H9 (cell line): ENCODE data around the gene EZH2. TPM values are rescaled to one million over a fixed set of nuclear protein-coding genes. Genes with fewer than 3 reads are reported as not detected.

Source experiments
- DNase-seq: peaks from one replicate; pipeline ENCODE4 v3.0.0-alpha.2; 2017
- H2AFZ ChIP-seq: one replicate; pipeline ENCODE4 v1.6.1; 2013; ENCODE audit warnings: mild to moderate bottlenecking, low read length, control low read depth, moderate library complexity
- H2AK5ac ChIP-seq: 2 replicates; pipeline ENCODE4 v1.6.1; 2013; ENCODE audit warnings: low read length, control low read depth, mixed read lengths; ENCODE audit not compliant: insufficient read length
- H2BK120ac ChIP-seq: one replicate; pipeline ENCODE4 v1.6.1; 2013; ENCODE audit warnings: low read depth, mild to moderate bottlenecking, low read length, control low read depth, inconsistent platforms; ENCODE audit not compliant: poor library complexity, severe bottlenecking
- H2BK12ac ChIP-seq: 2 replicates; pipeline ENCODE4 v1.6.1; 2013; ENCODE audit warnings: low read length, control low read depth, mixed read lengths, low read depth; ENCODE audit not compliant: insufficient read length
- H2BK15ac ChIP-seq: 2 replicates; pipeline ENCODE4 v1.6.1; 2013; ENCODE audit warnings: low read depth, low read length, control low read depth
- H2BK20ac ChIP-seq: one replicate; pipeline ENCODE4 v1.6.1; 2013; ENCODE audit warnings: low read depth, mild to moderate bottlenecking, low read length, control low read depth, inconsistent platforms; ENCODE audit not compliant: poor library complexity, severe bottlenecking
- H2BK5ac ChIP-seq: 2 replicates; pipeline ENCODE4 v1.6.1; 2013; ENCODE audit warnings: low read length, control low read depth, mixed read lengths; ENCODE audit not compliant: insufficient read length
- H3K14ac ChIP-seq: 2 replicates; pipeline ENCODE4 v1.6.1; 2013; ENCODE audit warnings: low read length, control low read depth; ENCODE audit not compliant: insufficient read depth
- H3K18ac ChIP-seq: 2 replicates; pipeline ENCODE4 v1.6.1; 2013; ENCODE audit warnings: low read depth, mild to moderate bottlenecking, mixed read lengths, low read length, control low read depth; ENCODE audit not compliant: insufficient read length
- H3K23ac ChIP-seq: 2 replicates; pipeline ENCODE4 v1.6.1; 2013; ENCODE audit warnings: low read length, control low read depth, mixed read lengths, low read depth; ENCODE audit not compliant: insufficient read length
- H3K23me2 ChIP-seq: 2 replicates; pipeline ENCODE4 v1.6.1; 2013; ENCODE audit warnings: low read depth, mild to moderate bottlenecking, mixed read lengths, low read length, control low read depth; ENCODE audit not compliant: insufficient read length, poor library complexity, severe bottlenecking
- H3K27ac ChIP-seq: 2 replicates; pipeline ENCODE4 v1.5.1; 2013; ENCODE audit warnings: low read length, control low read depth, mixed read lengths, low read depth; ENCODE audit not compliant: insufficient read length
- H3K27me3 ChIP-seq: 2 replicates; pipeline ENCODE4 v1.6.1; 2013; ENCODE audit warnings: low read length, control low read depth, inconsistent platforms; ENCODE audit not compliant: insufficient read depth
- H3K4ac ChIP-seq: 2 replicates; pipeline ENCODE4 v1.6.1; 2013; ENCODE audit warnings: low read depth, mild to moderate bottlenecking, control low read depth, inconsistent platforms, low read length, moderate library complexity
- H3K4me1 ChIP-seq: 2 replicates; pipeline ENCODE4 v1.6.1; 2013; ENCODE audit warnings: low read length, control low read depth, inconsistent platforms; ENCODE audit not compliant: insufficient read depth
- H3K4me2 ChIP-seq: 2 replicates; pipeline ENCODE4 v1.6.1; 2013; ENCODE audit warnings: low read length, control low read depth, mixed read lengths; ENCODE audit not compliant: insufficient read length, insufficient read depth
- H3K56ac ChIP-seq: 2 replicates; pipeline ENCODE4 v1.6.1; 2013; ENCODE audit warnings: low read depth, mild to moderate bottlenecking, mixed read lengths, low read length, control low read depth; ENCODE audit not compliant: insufficient read length
- H3K79me1 ChIP-seq: 2 replicates; pipeline ENCODE4 v1.6.1; 2013; ENCODE audit warnings: low read depth, mild to moderate bottlenecking, moderate library complexity, low read length, control low read depth, inconsistent platforms; ENCODE audit not compliant: insufficient read depth, poor library complexity, severe bottlenecking
- H3K79me2 ChIP-seq: 2 replicates; pipeline ENCODE4 v1.6.1; 2013; ENCODE audit warnings: low read length, control low read depth, inconsistent platforms; ENCODE audit not compliant: insufficient read depth
- H3K9ac ChIP-seq: 2 replicates; pipeline ENCODE4 v1.6.1; 2013; ENCODE audit warnings: low read length, control low read depth, mixed read lengths; ENCODE audit not compliant: insufficient read length; ENCODE audit errors: extremely low read depth
- H3K9me3 ChIP-seq: one replicate; pipeline ENCODE4 v1.6.1; 2013; ENCODE audit warnings: low read depth, low read length, inconsistent platforms; ENCODE audit not compliant: control insufficient read depth
- H3T11ph ChIP-seq: one replicate; pipeline ENCODE4 v1.6.1; 2013; ENCODE audit warnings: mild to moderate bottlenecking, low read length, control low read depth, inconsistent platforms
- H4K20me1 ChIP-seq: one replicate; pipeline ENCODE4 v1.6.1; 2013; ENCODE audit not compliant: control insufficient read depth, insufficient read length, insufficient read depth
- H4K5ac ChIP-seq: 2 replicates; pipeline ENCODE4 v1.6.1; 2013; ENCODE audit warnings: low read depth, mild to moderate bottlenecking, mixed read lengths, low read length, control low read depth; ENCODE audit not compliant: insufficient read length
- H4K8ac ChIP-seq: replicated peaks from 2 replicates; pipeline ENCODE4 v1.6.1; 2013; ENCODE audit warnings: low read length, control low read depth, mixed read lengths, low read depth; ENCODE audit not compliant: insufficient read length
- H4K91ac ChIP-seq: 2 replicates; pipeline ENCODE4 v1.6.1; 2013; ENCODE audit warnings: low read depth, mild to moderate bottlenecking, moderate library complexity, mixed read lengths, low read length, control low read depth; ENCODE audit not compliant: insufficient read length
- H3K27ac Mint-ChIP-seq, 3 experiments: 2 replicates in 2 of 3; 3 replicates in 1 of 3; pipeline ENCODE4 v1.8.0; 2020 to 2021; ENCODE audit warnings: mixed read lengths in 3 of 3, mild to moderate bottlenecking in 1 of 3, moderate library complexity in 1 of 3
- H3K27me3 Mint-ChIP-seq: 2 replicates; pipeline ENCODE4 v1.8.0; 2021; ENCODE audit warnings: low read depth, mild to moderate bottlenecking, moderate library complexity, mixed read lengths
- H3K36me3 Mint-ChIP-seq, 3 experiments: 2 replicates in 2 of 3; 3 replicates in 1 of 3; pipeline ENCODE4 v1.8.0; 2020 to 2021; ENCODE audit warnings: low read depth in 3 of 3, mixed read lengths in 3 of 3; ENCODE audit not compliant: insufficient read depth in 1 of 3
- H3K4me1 Mint-ChIP-seq, 2 experiments: 2 replicates each; pipeline ENCODE4 v1.8.0; 2020; ENCODE audit warnings: mixed read lengths in 2 of 2
- H3K4me3 Mint-ChIP-seq, 2 experiments: 2 replicates in 1 of 2; 3 replicates in 1 of 2; pipeline ENCODE4 v1.8.0; 2020 to 2021; ENCODE audit warnings: mild to moderate bottlenecking in 2 of 2, mixed read lengths in 2 of 2, moderate library complexity in 1 of 2
- H3K9me3 Mint-ChIP-seq, 2 experiments: 2 replicates in 1 of 2; 3 replicates in 1 of 2; pipeline ENCODE4 v1.8.0; 2020; ENCODE audit warnings: mild to moderate bottlenecking in 2 of 2, mixed read lengths in 2 of 2, moderate library complexity in 1 of 2
- CTCF ChIP-seq: fragments of 200-600 bp; sonication (generic); conservative IDR thresholded peaks from 3 replicates; pipeline ENCODE4 v1.8.0; 2021; ENCODE audit warnings: antibody characterized with exemption, mild to moderate bottlenecking
- WGBS: extraction: QIAGEN DNeasy Blood & Tissue Kit; methylation state at CpG from one replicate; pipeline ENCODE4 v1.1.7; 2013; ENCODE audit warnings: missing lambda C conversion rate, low lambda C conversion rate, mixed read lengths; ENCODE audit not compliant: insufficient read length; ENCODE audit errors: extremely low coverage; 5-methylcytosine and 5-hydroxymethylcytosine counted together
- total RNA-seq: library from RNA; stranded (reverse); gene quantifications from 2 replicates; pipeline ENCODE4 v1.2.1, GENCODE V29; 2021

The EZH2 gene
- total RNA-seq, 1 experiment from 2014 or later: 41.3 TPM

DNA sequence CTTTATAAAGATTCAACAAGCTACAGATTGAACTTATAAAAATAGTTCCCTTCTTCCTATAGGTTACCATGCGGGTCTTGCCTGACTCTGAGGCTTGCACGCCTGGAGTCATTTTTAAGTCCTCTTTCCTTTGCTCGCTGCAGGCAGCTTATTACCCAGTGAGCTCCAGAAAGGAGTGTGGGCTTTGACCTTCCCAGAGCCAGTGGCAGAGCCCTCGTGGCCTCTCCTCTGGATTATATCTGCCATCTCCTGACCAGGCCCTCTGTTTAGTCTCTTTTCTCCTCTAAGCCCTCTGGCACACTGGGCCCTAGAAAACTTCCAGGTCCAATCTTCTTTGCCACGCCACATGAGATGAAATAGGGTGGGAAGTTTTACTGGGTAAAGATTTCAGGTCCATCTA is 39.9 kb upstream of the EZH2 start:
- Histone ChIP-seq H3K4ac (no peak overlapping the region), H2BK12ac (no peak overlapping the region), H2AK5ac (no peak overlapping the region), H2BK20ac (no peak overlapping the region), H3K79me1 (no peaks in the 10 kb centered on the region), H3K79me2 (no peaks in the 10 kb centered on the region), H2BK15ac (no peak overlapping the region), H3K14ac (no peak overlapping the region), H3K56ac (no peak overlapping the region), H3K9ac (no peak overlapping the region), H4K8ac (no peak overlapping the region), H3K23me2 (no peaks in the 10 kb centered on the region), H2BK120ac (no peak overlapping the region), H3K4me2 (no peak overlapping the region), H2BK5ac (no peak overlapping the region), H4K5ac (no peak overlapping the region), H3K27me3 (no peaks in the 10 kb centered on the region), H3K23ac (no peak overlapping the region), H3K27ac (no peak overlapping the region), H3K4me1 (no peaks in the 10 kb centered on the region; the same call in 1 of the 2 replicates), H2AFZ (no peak overlapping the region), H3K18ac (no peak overlapping the region), H3T11ph (no peak overlapping the region), H3K9me3 (no peaks in the 10 kb centered on the region), H4K20me1 (no peaks in the 10 kb centered on the region), H4K91ac (no peak overlapping the region)
- no peak for DNase-seq
- H3K9me3 Mint-ChIP-seq: no peaks in the 10 kb centered on the region
- no CpG with 5 or more reads among the region's 5 CpGs for WGBS
- H3K27me3 Mint-ChIP-seq: no peaks in the 10 kb centered on the region; the same call in 1 of the 2 replicates
- TF ChIP-seq CTCF: no peak
- peak overlapping the region in 1 of 3 experiments; percentile 34; a peak in 1 of 7 replicates for H3K27ac Mint-ChIP-seq
- peaks cover 0 to 5% (median 0%) of the 10 kb centered on the region in 3 experiments; a peak in 1 of 7 replicates for H3K36me3 Mint-ChIP-seq
- H3K4me1 Mint-ChIP-seq: peaks cover 0 to 6% of the 10 kb centered on the region in 2 experiments; a peak in 2 of 4 replicates
- no peak overlapping the region for H3K4me3 Mint-ChIP-seq
